Measurements from ENCODE around the gene UFD1. TPM values are rescaled to one million over a fixed set of nuclear protein-coding genes. Genes with fewer than 3 reads are reported as not detected.
"Not testable (repeated sequence)": the region's sequence is repeated elsewhere in the genome, so short reads cannot be mapped to it uniquely, and the experiment has no call there.

UFD1 gene
- total RNA-seq, 2 donors from 2014 or later: 45.7 to 73.6 TPM

- no peak overlapping the region for H3K9ac ChIP-seq (ENCODE audit: low read depth in 2 of 2, low read length in 2 of 2)
- H3K36me3 ChIP-seq: no peaks in the 10 kb centered on the region
- no peaks in the 10 kb centered on the region for H3K27me3 ChIP-seq
- intact Hi-C loops (cut with DNase I): no loop called here
- TF ChIP-seq, protein P1, sequence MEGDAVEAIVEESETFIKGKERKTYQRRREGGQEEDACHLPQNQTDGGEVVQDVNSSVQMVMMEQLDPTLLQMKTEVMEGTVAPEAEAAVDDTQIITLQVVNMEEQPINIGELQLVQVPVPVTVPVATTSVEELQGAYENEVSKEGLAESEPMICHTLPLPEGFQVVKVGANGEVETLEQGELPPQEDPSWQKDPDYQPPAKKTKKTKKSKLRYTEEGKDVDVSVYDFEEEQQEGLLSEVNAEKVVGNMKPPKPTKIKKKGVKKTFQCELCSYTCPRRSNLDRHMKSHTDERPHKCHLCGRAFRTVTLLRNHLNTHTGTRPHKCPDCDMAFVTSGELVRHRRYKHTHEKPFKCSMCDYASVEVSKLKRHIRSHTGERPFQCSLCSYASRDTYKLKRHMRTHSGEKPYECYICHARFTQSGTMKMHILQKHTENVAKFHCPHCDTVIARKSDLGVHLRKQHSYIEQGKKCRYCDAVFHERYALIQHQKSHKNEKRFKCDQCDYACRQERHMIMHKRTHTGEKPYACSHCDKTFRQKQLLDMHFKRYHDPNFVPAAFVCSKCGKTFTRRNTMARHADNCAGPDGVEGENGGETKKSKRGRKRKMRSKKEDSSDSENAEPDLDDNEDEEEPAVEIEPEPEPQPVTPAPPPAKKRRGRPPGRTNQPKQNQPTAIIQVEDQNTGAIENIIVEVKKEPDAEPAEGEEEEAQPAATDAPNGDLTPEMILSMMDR (IDR thresholded peaks at IDR 0.05): no peak
- no peaks in the 10 kb centered on the region for H3K4me1 ChIP-seq
- DNase-seq: no peak
- no peak overlapping the region for H3K4me3 ChIP-seq
- H3K9me3 ChIP-seq: no peaks in the 10 kb centered on the region
- no peak overlapping the region for H3K27ac ChIP-seq
Observed at GRCh38 chr22:19438298-19438697, 40.7 kb downstream of the UFD1 start.

DNA sequence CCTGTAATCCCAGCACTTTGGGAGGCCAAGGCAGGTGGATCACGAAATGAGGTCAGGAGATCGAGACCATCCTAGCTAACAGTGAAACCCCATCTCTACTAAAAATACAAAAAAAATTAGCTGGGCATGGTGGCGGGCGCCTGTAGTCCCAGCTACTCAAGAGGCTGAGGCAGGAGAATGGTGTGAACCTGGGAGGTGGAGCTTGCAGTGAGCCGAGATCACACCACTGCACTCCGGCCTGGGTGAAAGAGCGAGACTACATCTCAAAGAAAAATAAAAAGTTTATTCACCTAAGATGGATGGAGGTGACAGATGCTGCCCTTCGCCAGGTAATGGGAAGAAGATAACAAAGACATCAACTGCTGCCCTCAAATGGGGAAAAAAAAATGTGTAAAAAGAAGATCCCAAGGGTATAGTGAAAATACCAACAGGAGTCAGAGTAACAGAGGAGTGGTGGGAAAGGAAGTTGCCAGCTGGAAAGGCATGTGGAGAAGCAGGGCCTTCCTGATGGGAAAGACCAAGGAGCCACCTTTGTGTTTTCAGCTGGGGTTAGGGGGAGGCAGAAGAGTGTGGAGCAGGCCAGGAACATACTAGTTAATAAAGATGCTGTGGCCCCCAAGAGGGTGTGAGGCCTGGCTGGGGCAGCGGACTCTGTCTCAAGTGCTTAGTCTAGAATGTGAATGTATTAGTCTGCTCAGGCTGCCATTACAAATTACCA, 42.4 kb downstream of the UFD1 start:
- H3K9ac ChIP-seq (ENCODE audit: low read depth in 2 of 2, low read length in 2 of 2); H3K4me1 ChIP-seq; H3K36me3 ChIP-seq; H3K4me3 ChIP-seq; H3K27ac ChIP-seq; H3K27me3 ChIP-seq; DNase-seq; intact Hi-C loops (cut with DNase I); H3K9me3 ChIP-seq: not testable (repeated sequence)

- intact Hi-C loops (cut with DNase I): no loop called here
Observed at GRCh38 chr22:19434829-19435580, 44.0 kb downstream of the UFD1 start.

GRCh38 chr22:19434401-19434800, 44.6 kb downstream of the UFD1 start:
- H3K27ac ChIP-seq: no peak overlapping the region
- no peaks in the 10 kb centered on the region for H3K27me3 ChIP-seq
- no peak overlapping the region for H3K4me3 ChIP-seq
- peaks cover 2% of the 10 kb centered on the region for H3K4me1 ChIP-seq
- H3K9ac ChIP-seq (ENCODE audit: low read depth in 2 of 2, low read length in 2 of 2): no peak overlapping the region
- intact Hi-C loops (cut with DNase I): no loop called here
- DNase-seq: no peak
- no peaks in the 10 kb centered on the region for H3K36me3 ChIP-seq
- H3K9me3 ChIP-seq: no peaks in the 10 kb centered on the region
- TF ChIP-seq, protein P1 (IDR thresholded peaks at IDR 0.05): no peak

More at GRCh38 chr22:19434829-19435580, 44.0 kb downstream of the UFD1 start:
- H3K27me3 ChIP-seq: no peaks in the 10 kb centered on the region
- H3K9ac ChIP-seq (ENCODE audit: low read depth in 2 of 2, low read length in 2 of 2): no peak overlapping the region
- H3K9me3 ChIP-seq: no peaks in the 10 kb centered on the region
- TF ChIP-seq, protein P1 (IDR thresholded peaks at IDR 0.05): no peak
- H3K36me3 ChIP-seq: no peaks in the 10 kb centered on the region
- no peak overlapping the region for H3K27ac ChIP-seq
- H3K4me1 ChIP-seq: peaks cover 2% of the 10 kb centered on the region
- no peak overlapping the region for H3K4me3 ChIP-seq
- no peak for DNase-seq

GRCh38 chr22:19432133-19432851, 46.7 kb downstream of the UFD1 start, which contains the start of gene MRPL40:
Gene MRPL40 (plus strand): TSS chr22:19432545. CDS start chr22:19432555, 10 bp downstream.
- peak; percentile 96 for DNase-seq
- no peaks in the 10 kb centered on the region for H3K27me3 ChIP-seq
- TF ChIP-seq, protein P1 (IDR thresholded peaks at IDR 0.05): no peak
- intact Hi-C loops (cut with DNase I): no loop called here
- H3K9ac ChIP-seq (ENCODE audit: low read depth in 2 of 2, low read length in 2 of 2): peak within 1 kb of the TSS; percentile 93 to 95
- H3K9me3 ChIP-seq: no peaks in the 10 kb centered on the region
- H3K4me1 ChIP-seq: peaks cover 2% of the 10 kb centered on the region
- H3K27ac ChIP-seq: peak within 1 kb of the TSS; percentile 97
- no peaks in the 10 kb centered on the region for H3K36me3 ChIP-seq
- peak within 1 kb of the TSS; percentile 91 for H3K4me3 ChIP-seq

Measured in colonic mucosa (tissue), 4 donors.